ENCODE results near the gene IFNL3. TPM values are rescaled to one million over a fixed set of nuclear protein-coding genes. Genes with fewer than 3 reads are reported as not detected.
A peak's percentile ranks its signal among the peaks of the same experiment; 100 is the strongest.

The IFNL3 gene
- total RNA-seq, 3 donors from 2014 or later (not counting 1 experiment from before 2014, with no cell fraction given) = not detected

GRCh38 chr19:39200066-39200802 is 44.6 kb downstream of the IFNL3 start:
- ATAC-seq (no peak), DNase-seq (no peak)
- Mint-ChIP-seq H3K36me3 (no peaks in the 10 kb centered on the region), H3K27ac (no peak overlapping the region), H3K4me1 (peaks cover 6 to 21% of the 10 kb centered on the region in 2 donors), H3K4me3 (no peak overlapping the region), H3K9me3 (no peaks in the 10 kb centered on the region), H3K27me3 (ENCODE audit: low read depth in 2 of 2) (peaks cover 53% of the 10 kb centered on the region in 2 donors)
- Histone ChIP-seq H3K36me3 (ENCODE audit: control insufficient read depth, insufficient read depth, low read length) (no peaks in the 10 kb centered on the region), H3K4me1 (ENCODE audit: control insufficient read depth, insufficient read depth, low read length) (peaks cover 20% of the 10 kb centered on the region), H3K27me3 (ENCODE audit: control insufficient read depth, insufficient read depth, low read length) (peaks cover 48% of the 10 kb centered on the region), H3K4me3 (ENCODE audit: low read length) (no peak overlapping the region), H3K27ac (ENCODE audit: low read length) (no peak overlapping the region), H3K9me3 (ENCODE audit: control insufficient read depth, insufficient read depth, low read length) (no peaks in the 10 kb centered on the region)
- WGBS (ENCODE audit: insufficient coverage) = 85% methylated on average over 32 of the region's 32 CpGs
- intact Hi-C loops (cut with micrococcal nuclease) = no loop called here
- TF ChIP-seq CTCF (IDR thresholded peaks at IDR 0.05) = no peak

GRCh38 chr19:39199025-39199424 is 45.8 kb downstream of the IFNL3 start:
- no peak overlapping the region for H3K4me3 ChIP-seq (ENCODE audit: low read length)
- intact Hi-C loops (cut with micrococcal nuclease) = no loop called here
- Mint-ChIP-seq H3K4me3 (no peak overlapping the region), H3K36me3 (no peaks in the 10 kb centered on the region), H3K4me1 (peaks cover 6 to 21% of the 10 kb centered on the region in 2 donors), H3K9me3 (no peaks in the 10 kb centered on the region), H3K27me3 (ENCODE audit: low read depth in 2 of 2) (peaks cover 46 to 48% of the 10 kb centered on the region in 2 donors), H3K27ac (no peak overlapping the region)
- TF ChIP-seq CTCF (IDR thresholded peaks at IDR 0.05) = no peak
- no peaks in the 10 kb centered on the region for H3K36me3 ChIP-seq (ENCODE audit: control insufficient read depth, insufficient read depth, low read length)
- no peak for ATAC-seq
- H3K9me3 ChIP-seq (ENCODE audit: control insufficient read depth, insufficient read depth, low read length) = no peaks in the 10 kb centered on the region
- H3K27me3 ChIP-seq (ENCODE audit: control insufficient read depth, insufficient read depth, low read length) = peaks cover 45% of the 10 kb centered on the region
- peaks cover 20% of the 10 kb centered on the region for H3K4me1 ChIP-seq (ENCODE audit: control insufficient read depth, insufficient read depth, low read length)
- WGBS (ENCODE audit: insufficient coverage) = 60% methylated on average over 11 of the region's 11 CpGs
- no peak overlapping the region for H3K27ac ChIP-seq (ENCODE audit: low read length)
- DNase-seq = no peak

GRCh38 chr19:39197808-39198207 is 47.0 kb downstream of the IFNL3 start:
- peaks cover 20% of the 10 kb centered on the region for H3K4me1 ChIP-seq (ENCODE audit: control insufficient read depth, insufficient read depth, low read length)
- H3K27me3 ChIP-seq (ENCODE audit: control insufficient read depth, insufficient read depth, low read length) = peaks cover 34% of the 10 kb centered on the region
- peaks cover 6 to 21% of the 10 kb centered on the region in 2 donors for H3K4me1 Mint-ChIP-seq
- TF ChIP-seq CTCF (IDR thresholded peaks at IDR 0.05) = no peak
- ATAC-seq (no peak), DNase-seq (no peak)
- H3K27ac ChIP-seq (ENCODE audit: low read length) = no peak overlapping the region
- H3K27me3 Mint-ChIP-seq (ENCODE audit: low read depth in 2 of 2) = peaks cover 33 to 45% of the 10 kb centered on the region in 2 donors
- WGBS (ENCODE audit: insufficient coverage) = 42% methylated on average over 2 of the region's 5 CpGs
- no peak overlapping the region for H3K4me3 ChIP-seq (ENCODE audit: low read length)
- H3K9me3 Mint-ChIP-seq = no peaks in the 10 kb centered on the region
- H3K4me3 Mint-ChIP-seq = peak overlapping the region; percentile 55
- no peak overlapping the region for H3K27ac Mint-ChIP-seq
- no peaks in the 10 kb centered on the region for H3K36me3 Mint-ChIP-seq
- H3K9me3 ChIP-seq (ENCODE audit: control insufficient read depth, insufficient read depth, low read length) = no peaks in the 10 kb centered on the region
- no peaks in the 10 kb centered on the region for H3K36me3 ChIP-seq (ENCODE audit: control insufficient read depth, insufficient read depth, low read length)
- intact Hi-C loops (cut with micrococcal nuclease) = no loop called here

Measured in natural killer cell (primary cell).